Measurements from ENCODE around the gene ONECUT1. TPM values are rescaled to one million over a fixed set of nuclear protein-coding genes. Genes with fewer than 3 reads are reported as not detected.

Gene ONECUT1
- total RNA-seq, 1 donor from 2014 or later, result not detected

- DNase-seq, result no peak
Measured at GRCh38 chr15:52731004-52731403, 59.1 kb downstream of the ONECUT1 start.

- no peak for DNase-seq
Measured at GRCh38 chr15:52730594-52730993, 59.5 kb downstream of the ONECUT1 start.

- peak; percentile 94 for DNase-seq
Measured at GRCh38 chr15:52730173-52730572, 60.0 kb downstream of the ONECUT1 start.

GRCh38 chr15:52728899-52729298 is 61.2 kb downstream of the ONECUT1 start:
- peak; percentile 81 for DNase-seq

GRCh38 chr15:52727815-52728214 is 62.3 kb downstream of the ONECUT1 start:
- DNase-seq, result peak; percentile 78

- DNase-seq, result no peak
Measured at GRCh38 chr15:52726195-52726594, 63.9 kb downstream of the ONECUT1 start.

GRCh38 chr15:52718551-52718950 is 71.6 kb downstream of the ONECUT1 start:
- no peak for DNase-seq

GRCh38 chr15:52717924-52718323 is 72.2 kb downstream of the ONECUT1 start:
- DNase-seq, result no peak

GRCh38 chr15:52717481-52717880 is 72.7 kb downstream of the ONECUT1 start:
- DNase-seq, result no peak

GRCh38 chr15:52716536-52716935 is 73.6 kb downstream of the ONECUT1 start:
- DNase-seq, result no peak

GRCh38 chr15:52715411-52715810 is 74.7 kb downstream of the ONECUT1 start:
- no peak for DNase-seq

GRCh38 chr15:52714968-52715367 is 75.2 kb downstream of the ONECUT1 start:
- DNase-seq, result no peak

- no peak for DNase-seq
Measured at GRCh38 chr15:52710708-52711389, 79.3 kb downstream of the ONECUT1 start.

GRCh38 chr15:52710050-52710707 is 80.0 kb downstream of the ONECUT1 start:
- DNase-seq, result no peak

- DNase-seq, result no peak
Measured at GRCh38 chr15:52709187-52709981, 80.8 kb downstream of the ONECUT1 start.

Other genes with a start within 250 kb of the ONECUT1 start
- 147 and 176 TPM in 2 replicates for gene ARPP19, start 221.3 kb downstream of the ONECUT1 start, total RNA-seq
- 66.3 and 66.5 TPM in 2 replicates for gene ATOSA, start 110.9 kb downstream of the ONECUT1 start, total RNA-seq